Measurements from ENCODE around the gene IRGM.

- no peak for TF ChIP-seq EZH2 (IDR thresholded peaks at IDR 0.05; ENCODE audit: borderline replicate concordance)
- TF ChIP-seq, protein P1, sequence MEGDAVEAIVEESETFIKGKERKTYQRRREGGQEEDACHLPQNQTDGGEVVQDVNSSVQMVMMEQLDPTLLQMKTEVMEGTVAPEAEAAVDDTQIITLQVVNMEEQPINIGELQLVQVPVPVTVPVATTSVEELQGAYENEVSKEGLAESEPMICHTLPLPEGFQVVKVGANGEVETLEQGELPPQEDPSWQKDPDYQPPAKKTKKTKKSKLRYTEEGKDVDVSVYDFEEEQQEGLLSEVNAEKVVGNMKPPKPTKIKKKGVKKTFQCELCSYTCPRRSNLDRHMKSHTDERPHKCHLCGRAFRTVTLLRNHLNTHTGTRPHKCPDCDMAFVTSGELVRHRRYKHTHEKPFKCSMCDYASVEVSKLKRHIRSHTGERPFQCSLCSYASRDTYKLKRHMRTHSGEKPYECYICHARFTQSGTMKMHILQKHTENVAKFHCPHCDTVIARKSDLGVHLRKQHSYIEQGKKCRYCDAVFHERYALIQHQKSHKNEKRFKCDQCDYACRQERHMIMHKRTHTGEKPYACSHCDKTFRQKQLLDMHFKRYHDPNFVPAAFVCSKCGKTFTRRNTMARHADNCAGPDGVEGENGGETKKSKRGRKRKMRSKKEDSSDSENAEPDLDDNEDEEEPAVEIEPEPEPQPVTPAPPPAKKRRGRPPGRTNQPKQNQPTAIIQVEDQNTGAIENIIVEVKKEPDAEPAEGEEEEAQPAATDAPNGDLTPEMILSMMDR (IDR thresholded peaks at IDR 0.05; ENCODE audit: poor library complexity): no peak
Measured at GRCh38 chr5:150804388-150804787, 41.9 kb upstream of the IRGM start.
